IPS-11a (cell line): Measurements from ENCODE around the gene ATPAF2.

Experiments used
- H3K4me3 ChIP-seq: one replicate; pipeline ENCODE4 v1.5.1; 2013; ENCODE audit warnings: low read depth, low read length, control low read depth

ATPAF2 gene

GRCh38 chr17:18038861-18039534, at the start of gene ATPAF2, which contains the start of gene GID4:
ATPAF2 (minus strand) TSS chr17:18039168; CDS start chr17:18039013, 155 bp downstream.
GID4 (plus strand) TSS chr17:18039408; CDS start chr17:18039465, 57 bp downstream.
- H3K4me3 ChIP-seq = peak within 1 kb of the TSS; percentile 85

GRCh38 chr17:18087610-18088491, 48.9 kb upstream of the ATPAF2 start, which contains the start of gene DRG2:
DRG2 (plus strand) TSS chr17:18087948; CDS start chr17:18088024, 76 bp downstream.
- peak within 1 kb of the TSS; percentile 89 for H3K4me3 ChIP-seq

GRCh38 chr17:18084256-18084655, 45.3 kb upstream of the ATPAF2 start:
- no peak overlapping the region for H3K4me3 ChIP-seq

- no peak overlapping the region for H3K4me3 ChIP-seq
Observed at GRCh38 chr17:18079543-18079942, 40.6 kb upstream of the ATPAF2 start.

- H3K4me3 ChIP-seq = no peak overlapping the region
Observed at GRCh38 chr17:18076936-18077335, 38.0 kb upstream of the ATPAF2 start.

GRCh38 chr17:18074566-18075272, 35.8 kb upstream of the ATPAF2 start:
- H3K4me3 ChIP-seq = no peak overlapping the region

GRCh38 chr17:18071751-18072150, 32.8 kb upstream of the ATPAF2 start:
- no peak overlapping the region for H3K4me3 ChIP-seq

- no peak overlapping the region for H3K4me3 ChIP-seq
Observed at GRCh38 chr17:18070861-18071340, 31.9 kb upstream of the ATPAF2 start.

GRCh38 chr17:18069101-18069500, 30.1 kb upstream of the ATPAF2 start:
- no peak overlapping the region for H3K4me3 ChIP-seq

- no peak overlapping the region for H3K4me3 ChIP-seq
Observed at GRCh38 chr17:18066866-18067265, 27.9 kb upstream of the ATPAF2 start.

GRCh38 chr17:18065546-18065945, 26.6 kb upstream of the ATPAF2 start:
- no peak overlapping the region for H3K4me3 ChIP-seq

GRCh38 chr17:18064053-18064452, 25.1 kb upstream of the ATPAF2 start:
- H3K4me3 ChIP-seq = no peak overlapping the region

- H3K4me3 ChIP-seq = no peak overlapping the region
Observed at GRCh38 chr17:18059283-18059682, 20.3 kb upstream of the ATPAF2 start.

GRCh38 chr17:18056214-18056613, 17.2 kb upstream of the ATPAF2 start:
- no peak overlapping the region for H3K4me3 ChIP-seq

GRCh38 chr17:18055597-18055996, 16.6 kb upstream of the ATPAF2 start:
- no peak overlapping the region for H3K4me3 ChIP-seq

- no peak overlapping the region for H3K4me3 ChIP-seq
Observed at GRCh38 chr17:18045691-18046350, 6.9 kb upstream of the ATPAF2 start.

GRCh38 chr17:18044609-18045008, 5.6 kb upstream of the ATPAF2 start:
- no peak overlapping the region for H3K4me3 ChIP-seq

- no peak overlapping the region for H3K4me3 ChIP-seq
Observed at GRCh38 chr17:18043491-18043890, 4.5 kb upstream of the ATPAF2 start.

- no peak overlapping the region for H3K4me3 ChIP-seq
Observed at GRCh38 chr17:18042983-18043382, 4.0 kb upstream of the ATPAF2 start.

- no peak overlapping the region for H3K4me3 ChIP-seq
Observed at GRCh38 chr17:18041776-18042175, 2.8 kb upstream of the ATPAF2 start.
